Endothelial cell of umbilical vein (primary cell): ENCODE results near the gene SIPA1L3. TPM values are rescaled to one million over a fixed set of nuclear protein-coding genes. Genes with fewer than 3 reads are reported as not detected.

ENCODE experiments used
- BruUV-seq: library from RNA; stranded (reverse); fragments of 400-500 nt; replicated peaks from 2 replicates; lab custom pipeline; 2021; lab: Mats Ljungman, UMichigan
- CTCF ChIA-PET: fragments of 300-600, 350-600 bp; sonication (Branson Sonifier 250); formaldehyde crosslinking; loops from one replicate; lab custom pipeline; 2021; ENCODE audit warnings: antibody characterized with exemption, inconsistent platforms; lab: Charles Lee
- POLR2A ChIA-PET: fragments of 300-600, 350-600 bp; sonication (Branson Sonifier 250); formaldehyde crosslinking; loops from one replicate; lab custom pipeline; 2021; ENCODE audit warnings: antibody characterized with exemption, inconsistent platforms; lab: Charles Lee
- DNase-seq: peaks from one replicate; pipeline ENCODE4 v3.0.0-alpha.2; 2011; ENCODE audit warnings: low read depth, low spot score
- FAIRE-seq: peaks from 2 replicates; lab custom pipeline; 2011; peaks lifted over from hg19 to GRCh38; lab: Jason Lieb, UNC
- H2AFZ ChIP-seq: 2 replicates; pipeline ENCODE4 v1.6.0; 2012; ENCODE audit warnings: low read depth, low read length, control low read depth, inconsistent platforms
- H3K27ac ChIP-seq: 2 replicates; pipeline ENCODE4 v1.5.1; 2011; ENCODE audit warnings: low read depth, mild to moderate bottlenecking, control low read depth, low read length, moderate library complexity; ENCODE audit not compliant: insufficient read depth
- H3K27me3 ChIP-seq, 2 experiments: 2 replicates each; pipeline versions ENCODE4 v1.6.0 to v1.6.1; 2011; ENCODE audit warnings: low read length in 2 of 2, mixed read lengths in 1 of 2; ENCODE audit not compliant: control insufficient read depth in 2 of 2, insufficient read depth in 2 of 2
- H3K36me3 ChIP-seq, 2 experiments: 2 replicates in 1 of 2; 3 replicates in 1 of 2; pipeline ENCODE4 v1.5.1; 2011; ENCODE audit warnings: low read length in 2 of 2, mild to moderate bottlenecking in 1 of 2, moderate library complexity in 1 of 2; ENCODE audit not compliant: control insufficient read depth in 2 of 2, insufficient read depth in 2 of 2; ENCODE audit errors: extremely low read depth in 1 of 2
- H3K4me1 ChIP-seq: 3 replicates; pipeline ENCODE4 v1.5.1; 2011; ENCODE audit warnings: mild to moderate bottlenecking, low read length; ENCODE audit not compliant: control insufficient read depth, insufficient read depth; ENCODE audit errors: extremely low read depth
- H3K4me2 ChIP-seq: 2 replicates; pipeline ENCODE4 v1.6.1; 2011; ENCODE audit warnings: low read length, control low read depth, mixed read lengths; ENCODE audit not compliant: insufficient read depth
- H3K4me3 ChIP-seq, 3 experiments: fragments of 200-600 bp in 1 of 3; sonication (generic), shearing (Covaris generic) in 1 of 3; replicated peaks in 1 of 3; 2 replicates each; pipeline ENCODE4 v1.5.1; 2011 to 2016; ENCODE audit warnings: control low read depth in 3 of 3, low read length in 3 of 3, mild to moderate bottlenecking in 2 of 3, inconsistent platforms in 1 of 3, low read depth in 1 of 3, moderate library complexity in 1 of 3; ENCODE audit not compliant: insufficient read depth in 1 of 3
- H3K79me2 ChIP-seq: 2 replicates; pipeline ENCODE4 v1.6.0; 2012; ENCODE audit warnings: low read length, inconsistent platforms; ENCODE audit not compliant: control insufficient read depth, insufficient read depth
- H3K9ac ChIP-seq: replicated peaks from 2 replicates; pipeline ENCODE3; 2011; ENCODE audit warnings: low read length, control low read depth; ENCODE audit not compliant: insufficient read depth; ENCODE audit errors: extremely low read depth
- H3K9me1 ChIP-seq: replicated peaks from 3 replicates; pipeline ENCODE4 v1.6.0; 2011; ENCODE audit warnings: mild to moderate bottlenecking, low read length; ENCODE audit not compliant: control insufficient read depth, insufficient read depth; ENCODE audit errors: extremely low read depth
- H3K9me3 ChIP-seq: replicated peaks from 2 replicates; pipeline ENCODE4 v1.5.1; 2012; ENCODE audit warnings: low read length, inconsistent platforms; ENCODE audit not compliant: control insufficient read depth, insufficient read depth
- H4K20me1 ChIP-seq: replicated peaks from 2 replicates; pipeline ENCODE3; 2011; ENCODE audit warnings: mild to moderate bottlenecking, low read length; ENCODE audit not compliant: control insufficient read depth, insufficient read depth; ENCODE audit errors: extremely low read depth
- CTCF ChIP-seq, 2 donors: IDR thresholded peaks; 1 replicate in 1 of 2; 2 replicates in 1 of 2; pipeline ENCODE4 v1.5.1; 2011; ENCODE audit warnings: low read length in 2 of 2, mild to moderate bottlenecking in 2 of 2, moderate library complexity in 2 of 2, control low read depth in 1 of 2, inconsistent platforms in 1 of 2, low read depth in 1 of 2; ENCODE audit not compliant: insufficient read depth in 1 of 2; ENCODE audit errors: extremely low read depth in 1 of 2
- EZH2 ChIP-seq: IDR thresholded peaks from 2 replicates; pipeline ENCODE4 v1.6.1; 2012; ENCODE audit warnings: borderline replicate concordance, low read depth, mild to moderate bottlenecking, moderate library complexity, low read length, inconsistent platforms; ENCODE audit not compliant: severe bottlenecking
- FOS ChIP-seq: IDR thresholded peaks from 2 replicates; pipeline ENCODE4 v1.6.1; 2011; ENCODE audit warnings: mild to moderate bottlenecking, low read length, moderate library complexity, borderline replicate concordance; ENCODE audit not compliant: insufficient read depth
- GATA2 ChIP-seq: IDR thresholded peaks from 2 replicates; pipeline ENCODE4 v1.7.0; 2011; ENCODE audit warnings: low read depth, mild to moderate bottlenecking, moderate library complexity, mixed read lengths, low read length; ENCODE audit not compliant: insufficient read length, insufficient read depth
- JUN ChIP-seq: IDR thresholded peaks from 2 replicates; pipeline ENCODE4 v1.6.1; 2011; ENCODE audit warnings: borderline replicate concordance, low read depth; ENCODE audit not compliant: insufficient read length, insufficient read depth
- MAX ChIP-seq: IDR thresholded peaks from 2 replicates; pipeline ENCODE4 v1.6.1; 2011; ENCODE audit not compliant: insufficient read depth, insufficient read length
- MYC ChIP-seq: IDR thresholded peaks from one replicate; pipeline ENCODE4 v1.6.1; 2011; ENCODE audit warnings: mild to moderate bottlenecking, low read depth, low read length
- POLR2A ChIP-seq: IDR thresholded peaks from 2 replicates; pipeline ENCODE4 v1.6.1; 2012; ENCODE audit warnings: low read depth, mild to moderate bottlenecking, control low read depth, low read length
- POLR2AphosphoS5 ChIP-seq: IDR thresholded peaks from 2 replicates; pipeline ENCODE4 v1.6.1; 2012; ENCODE audit warnings: low read depth, mild to moderate bottlenecking, control low read depth, low read length, moderate library complexity; ENCODE audit not compliant: insufficient read depth
- dilution Hi-C: fragments of 300-500 bp; cut with MboI; formaldehyde crosslinking; loops from one replicate; pipeline ENCODE4 v1.15.0; 2019; ENCODE audit warnings: low sequenced_read_pairs; ENCODE audit not compliant: extremely low pct_ligation_motif_present
- intact Hi-C: fragments of 100-400 bp; cut with micrococcal nuclease; formaldehyde crosslinking; loops from one replicate; pipeline ENCODE4 v1.10.0; 2022
- polyA plus RNA-seq, 4 experiments: library from polyadenylated mRNA; depleted of rRNA in 3 of 4; stranded (reverse) in 3 of 4; unstranded in 1 of 4; fragments of >200 nt; gene quantifications; 2 replicates each; pipeline versions ENCODE4 v1.2.1 to v1.2.3, GENCODE V29; 2011 to 2012; ENCODE audit warnings: missing spikeins in 1 of 4
- total RNA-seq: library from RNA; stranded (reverse); gene quantifications from 2 replicates; pipeline ENCODE4 v1.2.3, GENCODE V29; 2021

The SIPA1L3 gene
- total and polyA plus RNA-seq, 2 donors (not counting 3 experiments of a cell fraction or from before 2014, with no cell fraction given) = 14.2 to 47.2 TPM

GRCh38 chr19:38015761-38016160 lies 108.8 kb downstream of the SIPA1L3 start:
- dilution Hi-C loops = no loop called here
- Histone ChIP-seq H3K4me2 (no peak overlapping the region), H3K4me1 (peaks cover 21% of the 10 kb centered on the region), H3K79me2 (peaks cover 8% of the 10 kb centered on the region), H2AFZ (no peak overlapping the region), H3K27me3 (no peaks in the 10 kb centered on the region), H4K20me1 (no peaks in the 10 kb centered on the region), H3K9ac (no peak overlapping the region), H3K9me3 (no peaks in the 10 kb centered on the region), H3K27ac (no peak overlapping the region), H3K4me3 (no peak overlapping the region), H3K9me1 (no peaks in the 10 kb centered on the region), H3K36me3 (no peaks in the 10 kb centered on the region)
- BruUV-seq = no TSS peak
- TF ChIP-seq POLR2AphosphoS5 = no peak
- FAIRE-seq = no peak
- CTCF ChIA-PET = no interaction called here
- no peak for DNase-seq
- intact Hi-C loops = no loop called here
- POLR2A ChIA-PET = no interaction called here

GRCh38 chr19:38017401-38018151 lies 110.6 kb downstream of the SIPA1L3 start:
- H3K4me2 ChIP-seq = no peak overlapping the region
- no TSS peak for BruUV-seq
- FAIRE-seq (no peak), DNase-seq (no peak)
- intact Hi-C loops (no loop called here), dilution Hi-C loops (no loop called here)
- H3K27ac ChIP-seq = no peak overlapping the region
- no peak overlapping the region for H3K4me3 ChIP-seq
- H3K9ac ChIP-seq = no peak overlapping the region
- H3K9me1 ChIP-seq = no peaks in the 10 kb centered on the region
- H3K9me3 ChIP-seq = no peaks in the 10 kb centered on the region
- ChIA-PET POLR2A (interaction anchor here (0.6 kb wide), 1 partner anchor 24 kb away, joined by 4 read pairs; no protein-coding TSS in a partner anchor), CTCF (interaction anchor here (1.2 to 1.4 kb wide), 2 partner anchors 10 to 115 kb away, joined by 3 read pairs; no protein-coding TSS in a partner anchor)
- TF ChIP-seq POLR2A (no peak), MYC (no peak), POLR2AphosphoS5 (no peak), MAX (no peak), EZH2 (no peak), FOS (no peak), CTCF (IDR thresholded peaks at IDR 0.05; ENCODE audit: extremely low read depth in 1 of 2, insufficient read depth in 1 of 2, low read depth in 1 of 2, low read length in 2 of 2) (no peak), GATA2 (no peak), JUN (no peak)
- H4K20me1 ChIP-seq = no peaks in the 10 kb centered on the region
- H3K27me3 ChIP-seq = no peaks in the 10 kb centered on the region
- no peak overlapping the region for H2AFZ ChIP-seq
- peaks cover 11% of the 10 kb centered on the region for H3K79me2 ChIP-seq
- no peaks in the 10 kb centered on the region for H3K36me3 ChIP-seq
- peaks cover 26% of the 10 kb centered on the region for H3K4me1 ChIP-seq
